HepG2 (cell line): ENCODE results near the gene GCN1. TPM values are rescaled to one million over a fixed set of nuclear protein-coding genes. Genes with fewer than 3 reads are reported as not detected.

Experiments used
- ATAC-seq: fragments of 200-7000 bp; cut with Tn5 transposase; 3 replicates; pipeline ENCODE4 v1.9.1; 2020; ENCODE audit warnings: mild to moderate bottlenecking, moderate library complexity
- BruUV-seq: library from RNA; stranded (reverse); fragments of 400-500 nt; replicated peaks from 2 replicates; lab custom pipeline; 2021; lab: Mats Ljungman, UMichigan
- CTCF ChIA-PET: fragments of 300-600 bp; formaldehyde crosslinking; extraction: SDS; loops from one replicate; lab custom pipeline; 2021; ENCODE audit warnings: low total read pairs, inconsistent platforms, low intra/inter-chr PET ratio; lab: Yijun Ruan, JAX
- POLR2A ChIA-PET: fragments of 350-600 bp; sonication (Branson Sonifier 250); formaldehyde crosslinking; loops from one replicate; lab custom pipeline; 2020; ENCODE audit warnings: antibody characterized with exemption, inconsistent platforms; lab: Yijun Ruan, JAX
- DNase-seq: peaks from one replicate; pipeline ENCODE4 v3.0.0-alpha.2; 2015; ENCODE audit warnings: low spot score
- FAIRE-seq: peaks from 3 replicates; lab custom pipeline; 2011; peaks lifted over from hg19 to GRCh38; lab: Jason Lieb, UNC
- H2AFZ ChIP-seq: one replicate; pipeline ENCODE4 v1.6.1; 2011; ENCODE audit warnings: low read length, inconsistent platforms
- H3K27ac ChIP-seq: fragments of 300-600 bp; 3 replicates; pipeline ENCODE4 v1.8.0; 2011; ENCODE audit warnings: mixed run types, mild to moderate bottlenecking, mixed read lengths, low read length, inconsistent platforms; ENCODE audit not compliant: insufficient read depth; ENCODE audit errors: extremely low read length
- H3K27me3 ChIP-seq, 2 experiments: fragments of 200-600 bp in 1 of 2; 2 replicates in 1 of 2; 3 replicates in 1 of 2; pipeline versions ENCODE4 v1.6.0 to v1.8.0; 2011; ENCODE audit warnings: low read length in 2 of 2, mild to moderate bottlenecking in 2 of 2, moderate library complexity in 2 of 2, inconsistent platforms in 1 of 2; ENCODE audit not compliant: insufficient read depth in 2 of 2, control insufficient read depth in 1 of 2
- H3K36me3 ChIP-seq, 2 experiments: fragments of 200-600 bp in 1 of 2; replicated peaks in 1 of 2; 2 replicates in 1 of 2; 3 replicates in 1 of 2; pipeline versions ENCODE4 v1.5.1 to v1.8.0; 2011; ENCODE audit warnings: low read length in 2 of 2, inconsistent platforms in 1 of 2; ENCODE audit not compliant: insufficient read depth in 2 of 2, control insufficient read depth in 1 of 2
- H3K4me1 ChIP-seq: 2 replicates; pipeline ENCODE4 v1.5.1; 2012; ENCODE audit warnings: low read length, inconsistent platforms; ENCODE audit not compliant: insufficient read depth
- H3K4me2 ChIP-seq: 2 replicates; pipeline ENCODE4 v1.6.0; 2011; ENCODE audit warnings: low read depth, low read length, inconsistent platforms
- H3K4me3 ChIP-seq, 3 experiments: fragments of 200-600 bp in 1 of 3; sonication (generic), shearing (Covaris generic) in 1 of 3; replicated peaks in 1 of 3; 2 replicates each; pipeline ENCODE4 v1.5.1; 2011 to 2016; ENCODE audit warnings: low read length in 3 of 3, inconsistent platforms in 2 of 3, low read depth in 2 of 3, mild to moderate bottlenecking in 2 of 3, control low read depth in 1 of 3, mixed read lengths in 1 of 3; ENCODE audit not compliant: insufficient read depth in 1 of 3
- H3K79me2 ChIP-seq: one replicate; pipeline ENCODE4 v1.6.1; 2011; ENCODE audit warnings: low read length, inconsistent platforms; ENCODE audit not compliant: insufficient read depth
- H3K9ac ChIP-seq: 2 replicates; pipeline ENCODE4 v1.6.0; 2011; ENCODE audit warnings: mild to moderate bottlenecking, low read depth, low read length, inconsistent platforms; ENCODE audit not compliant: insufficient read depth
- H3K9me3 ChIP-seq: 2 replicates; pipeline ENCODE4 v1.5.1; 2012; ENCODE audit warnings: mild to moderate bottlenecking, low read length
- H4K20me1 ChIP-seq: 2 replicates; pipeline ENCODE4 v1.6.0; 2011; ENCODE audit warnings: inconsistent platforms, mild to moderate bottlenecking, low read length, moderate library complexity; ENCODE audit not compliant: insufficient read depth
- ETV5 ChIP-seq: IDR thresholded peaks from 2 replicates; pipeline ENCODE4 v1.6.1; 2018; ENCODE audit warnings: missing biosample characterization, missing genetic modification reagents, inconsistent platforms, borderline replicate concordance
- ETV6 ChIP-seq: sonication (generic); formaldehyde crosslinking; conservative IDR thresholded peaks from 2 replicates; pipeline ENCODE4 v1.4.0; 2020; ENCODE audit warnings: missing genetic modification reagents
- HIC2 ChIP-seq: sonication (generic); formaldehyde crosslinking; IDR thresholded peaks from 2 replicates; pipeline ENCODE4 v1.9.0; 2022; ENCODE audit warnings: low read depth, missing genetic modification reagents
- MED1 ChIP-seq: sonication (generic); formaldehyde crosslinking; IDR thresholded peaks from 2 replicates; pipeline ENCODE4 v1.4.0; 2020; ENCODE audit warnings: missing genetic modification reagents
- MXD4 ChIP-seq: IDR thresholded peaks from 2 replicates; pipeline ENCODE4 v1.6.1; 2016; ENCODE audit warnings: mild to moderate bottlenecking, missing biosample characterization, missing genetic modification reagents
- PATZ1 ChIP-seq: sonication (generic); formaldehyde crosslinking; IDR thresholded peaks from 2 replicates; pipeline ENCODE4 v1.4.0; 2020; ENCODE audit warnings: missing genetic modification reagents
- SSRP1 ChIP-seq: IDR thresholded peaks from 2 replicates; pipeline ENCODE4 v1.6.1; 2016; ENCODE audit warnings: control low read depth
- TRIM22 ChIP-seq: fragments of 450-650 bp; IDR thresholded peaks from 2 replicates; pipeline ENCODE4 v1.6.1; 2017
- ZFP36L1 ChIP-seq: sonication (generic); formaldehyde crosslinking; IDR thresholded peaks from 2 replicates; pipeline ENCODE4 v1.8.0; 2022; ENCODE audit warnings: mild to moderate bottlenecking, missing genetic modification reagents, moderate library complexity
- ZNF350 ChIP-seq: sonication (generic); formaldehyde crosslinking; IDR thresholded peaks from 2 replicates; pipeline ENCODE4 v1.4.0; 2020; ENCODE audit warnings: mild to moderate bottlenecking, low read depth, missing genetic modification reagents, borderline replicate concordance
- ZNF550 ChIP-seq: sonication (generic); formaldehyde crosslinking; IDR thresholded peaks from 2 replicates; pipeline ENCODE4 v1.4.0; 2020; ENCODE audit warnings: mild to moderate bottlenecking, missing genetic modification reagents, borderline replicate concordance
- ZNF777 ChIP-seq: sonication (generic); formaldehyde crosslinking; IDR thresholded peaks from 2 replicates; pipeline ENCODE4 v1.4.0; 2020; ENCODE audit warnings: missing genetic modification reagents
- WGBS: methylation state at CpG from one replicate; pipeline ENCODE4 v1.1.6; 2017; ENCODE audit warnings: low lambda C conversion rate; 5-methylcytosine and 5-hydroxymethylcytosine counted together
- in situ Hi-C: cut with HindIII; loops from 2 replicates; pipeline ENCODE4 v1.10.0; 2017; ENCODE audit warnings: low pct_unique_long_range_greater_than_20kb; ENCODE audit not compliant: extremely low pct_ligation_motif_present
- intact Hi-C: fragments of 100-400 bp; cut with micrococcal nuclease; formaldehyde crosslinking; loops from one replicate; pipeline ENCODE4 v1.10.0; 2022; ENCODE audit not compliant: unreplicated experiment
- polyA plus RNA-seq, 8 experiments: library from polyadenylated mRNA; depleted of rRNA in 3 of 8; stranded (reverse) in 7 of 8; unstranded in 1 of 8; fragments of >200 nt; fragmentation: Illumina TruSeq in 4 of 8; extraction: Trizol in 4 of 8; gene quantifications; 2 replicates each; pipeline versions ENCODE4 v1.2.1 to v1.2.3, GENCODE V29; 2011 to 2016; ENCODE audit warnings: low read depth in 4 of 8, missing spikeins in 1 of 8, mixed read lengths in 1 of 8; ENCODE audit not compliant: insufficient read depth in 1 of 8
- total RNA-seq, 5 experiments: library from RNA; depleted of rRNA; stranded (reverse); fragments of >200 nt; fragmentation: Illumina TruSeq; extraction: Trizol; gene quantifications; 2 replicates each; pipeline ENCODE4 v1.2.3, GENCODE V29; 2016; ENCODE audit warnings: low read depth in 1 of 5

Gene GCN1
- total and polyA plus RNA-seq, 2 of the 13 experiments (the other 11 are each of a cell fraction or from before 2014, with no cell fraction given) = 58.2 to 83.0 TPM

- no TSS peak for BruUV-seq
- peaks cover 12% of the 10 kb centered on the region for H3K4me1 ChIP-seq
- whole genome bisulfite sequencing = 97% methylated on average over 10 of the region's 10 CpGs
- H3K27me3 ChIP-seq = no peaks in the 10 kb centered on the region
- no peak for DNase-seq
- CTCF ChIA-PET = no interaction called here
- TF ChIP-seq ETV5 (CRISPR knock-in tag) (no peak), HIC2 (no peak)
- peaks cover 16% of the 10 kb centered on the region; the same call in 1 of the 2 replicates for H4K20me1 ChIP-seq
- no peak overlapping the region for H3K4me2 ChIP-seq
- no peak overlapping the region for H3K27ac ChIP-seq
- no peak overlapping the region for H3K9ac ChIP-seq
- intact Hi-C loops = no loop called here
- no peak overlapping the region for H3K4me3 ChIP-seq
- POLR2A ChIA-PET = no interaction called here
- FAIRE-seq = no peak
- no peak overlapping the region for H2AFZ ChIP-seq
- in situ Hi-C loops = no loop called here
- H3K9me3 ChIP-seq = no peaks in the 10 kb centered on the region
- H3K36me3 ChIP-seq = peaks cover 7 to 23% of the 10 kb centered on the region in 2 experiments; a peak in 4 of 5 replicates
- peaks cover 64% of the 10 kb centered on the region for H3K79me2 ChIP-seq
- ATAC-seq = no peak
Measured at GRCh38 chr12:120109570-120110267, 84.8 kb downstream of the GCN1 start.

- no peak for ATAC-seq
- Histone ChIP-seq H3K4me3 (no peak overlapping the region), H3K27me3 (no peaks in the 10 kb centered on the region), H3K27ac (no peak overlapping the region), H2AFZ (no peak overlapping the region), H3K79me2 (peaks cover 51% of the 10 kb centered on the region), H4K20me1 (peaks cover 20% of the 10 kb centered on the region; the same call in 1 of the 2 replicates), H3K9me3 (no peaks in the 10 kb centered on the region), H3K36me3 (peaks cover 23 to 46% of the 10 kb centered on the region in 2 experiments; a peak in 4 of 5 replicates), H3K4me2 (no peak overlapping the region), H3K4me1 (no peaks in the 10 kb centered on the region), H3K9ac (no peak overlapping the region)
- ChIA-PET CTCF (no interaction called here), POLR2A (interaction anchor here (1.3 kb wide), 1 partner anchor 10 kb away, joined by 3 read pairs; the partner anchor contains the start of gene RAB35)
- BruUV-seq = TSS peak; percentile 48
- in situ Hi-C loops = no loop called here
- 71% methylated on average over 1 of the region's 1 CpG for WGBS
- no peak for FAIRE-seq
- intact Hi-C loops = no loop called here
- no peak for DNase-seq
- TF ChIP-seq ZNF550 (no peak), TRIM22 (no peak), SSRP1 (no peak), PATZ1 (no peak), ZNF777 (CRISPR knock-in tag) (no peak), ZFP36L1 (CRISPR knock-in tag) (no peak), MXD4 (CRISPR knock-in tag) (no peak), ZNF350 (no peak), MED1 (CRISPR knock-in tag) (no peak), ETV6 (no peak)
Measured at GRCh38 chr12:120106151-120106550, 88.4 kb downstream of the GCN1 start.
